SJSA1 (cell line): ENCODE data around the gene RNF214. TPM values are rescaled to one million over a fixed set of nuclear protein-coding genes. Genes with fewer than 3 reads are reported as not detected.
A peak's percentile ranks its signal among the peaks of the same experiment; 100 is the strongest.
"Not testable (repeated sequence)": the region's sequence is repeated elsewhere in the genome, so short reads cannot be mapped to it uniquely, and the experiment has no call there.

Experiments
- DNase-seq, 2 experiments: peaks; one replicate each; pipeline ENCODE4 v3.0.0-alpha.2; 2015 to 2020; ENCODE audit warnings: low spot score in 2 of 2, low read depth in 1 of 2
- H3K27ac ChIP-seq: fragments of 250-450 bp; sonication (Bioruptor Pico); 2 replicates; pipeline ENCODE4 v1.5.1; 2020; ENCODE audit warnings: mild to moderate bottlenecking, moderate library complexity
- H3K27me3 ChIP-seq: fragments of 250-450 bp; sonication (Bioruptor Pico); replicated peaks from 2 replicates; pipeline ENCODE4 v1.5.1; 2020; ENCODE audit warnings: mild to moderate bottlenecking, moderate library complexity
- H3K36me3 ChIP-seq: fragments of 250-450 bp; sonication (Bioruptor Pico); 2 replicates; pipeline ENCODE4 v1.5.1; 2020; ENCODE audit warnings: mild to moderate bottlenecking
- H3K4me1 ChIP-seq: fragments of 250-450 bp; sonication (Bioruptor Pico); replicated peaks from 2 replicates; pipeline ENCODE4 v1.6.1; 2021; ENCODE audit warnings: mild to moderate bottlenecking
- H3K4me3 ChIP-seq: fragments of 250-450 bp; sonication (Bioruptor Pico); 2 replicates; pipeline ENCODE4 v1.5.1; 2020; ENCODE audit warnings: mild to moderate bottlenecking
- H3K9me3 ChIP-seq: fragments of 250-450 bp; sonication (Bioruptor Pico); replicated peaks from 2 replicates; pipeline ENCODE4 v1.5.1; 2020; ENCODE audit warnings: mild to moderate bottlenecking
- total RNA-seq: library from RNA; depleted of rRNA; stranded (reverse); fragments of >200 nt; shearing (Covaris generic); gene quantifications from 2 replicates; pipeline ENCODE4 v1.2.3, GENCODE V29; 2014

Gene RNF214
- total RNA-seq, 1 experiment from 2014 or later = 5.0 TPM

DNA sequence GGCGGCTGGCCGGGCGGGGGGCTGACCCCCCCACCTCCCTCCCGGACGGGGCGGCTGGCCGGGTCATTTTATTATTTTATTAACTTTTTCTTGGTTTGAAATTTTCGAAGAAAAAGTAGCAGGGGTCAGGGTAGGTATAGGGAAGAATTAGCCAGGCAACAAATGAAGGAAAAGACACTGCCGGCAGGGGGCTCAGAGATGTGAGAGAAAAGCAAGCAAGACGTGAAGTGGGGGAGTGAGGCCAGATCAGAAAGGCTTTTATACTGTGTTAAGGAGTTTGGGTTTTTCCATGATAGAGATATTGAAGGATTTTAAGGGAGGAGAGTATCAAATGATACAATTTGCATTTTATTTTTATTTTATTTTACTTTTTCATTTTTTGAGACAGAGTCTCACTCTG is 19.0 kb downstream of the RNF214 start:
- H3K27me3 ChIP-seq = no peaks in the 10 kb centered on the region
- H3K36me3 ChIP-seq = 0 out of 2 replicates have a peak, but pooled peaks cover 2% of the 10 kb centered on the region
- no peaks in the 10 kb centered on the region for H3K9me3 ChIP-seq
- no peak for DNase-seq
- no peak overlapping the region for H3K4me3 ChIP-seq
- no peak overlapping the region for H3K27ac ChIP-seq
- peaks cover 2% of the 10 kb centered on the region for H3K4me1 ChIP-seq

DNA sequence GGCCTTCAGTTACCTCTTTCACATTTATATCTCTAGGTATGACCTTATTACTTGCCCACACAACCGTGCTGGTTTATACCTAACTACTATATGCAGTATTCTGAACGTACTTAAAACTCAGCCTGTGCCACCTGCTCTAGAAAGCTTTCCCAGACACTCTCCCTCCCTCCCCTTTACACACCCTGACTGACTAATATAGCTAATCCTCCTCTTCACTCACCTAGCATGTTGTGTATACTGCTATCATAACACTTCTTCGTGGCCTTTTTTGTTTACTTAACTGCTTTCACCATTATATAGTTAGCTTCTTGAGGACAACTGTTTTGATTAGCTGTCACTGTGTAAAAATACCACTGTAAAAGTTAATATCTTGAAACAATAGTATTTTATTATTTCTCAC is 23.5 kb downstream of the RNF214 start:
- no peak for DNase-seq
- H3K9me3 ChIP-seq = no peaks in the 10 kb centered on the region
- no peak overlapping the region for H3K27ac ChIP-seq
- no peak overlapping the region for H3K4me3 ChIP-seq
- no peaks in the 10 kb centered on the region for H3K36me3 ChIP-seq
- H3K27me3 ChIP-seq = no peaks in the 10 kb centered on the region
- peaks cover 21% of the 10 kb centered on the region for H3K4me1 ChIP-seq

DNA sequence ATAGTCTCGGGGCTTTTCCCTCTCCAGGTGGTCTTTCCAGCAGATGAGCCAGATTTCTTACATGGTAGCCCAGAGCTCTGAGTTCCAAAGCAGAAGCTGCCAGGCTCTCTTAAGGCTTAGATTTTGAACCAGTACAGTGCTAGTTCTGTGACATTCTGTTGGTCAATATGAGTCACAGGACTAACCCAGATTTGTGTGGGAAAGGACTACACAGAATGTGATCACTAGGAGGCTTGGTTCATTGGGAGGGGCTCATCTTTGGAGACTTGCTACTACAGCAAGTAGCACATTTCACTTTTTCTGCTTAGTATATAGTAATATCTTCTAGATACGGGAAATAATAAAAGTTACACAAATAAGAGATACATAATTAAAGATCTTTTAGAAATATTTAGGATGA is 24.1 kb downstream of the RNF214 start:
- no peak for DNase-seq
- Histone ChIP-seq H3K4me1 (peaks cover 21% of the 10 kb centered on the region), H3K9me3 (no peaks in the 10 kb centered on the region), H3K27ac (no peak overlapping the region), H3K27me3 (no peaks in the 10 kb centered on the region), H3K4me3 (no peak overlapping the region), H3K36me3 (no peaks in the 10 kb centered on the region)

DNA sequence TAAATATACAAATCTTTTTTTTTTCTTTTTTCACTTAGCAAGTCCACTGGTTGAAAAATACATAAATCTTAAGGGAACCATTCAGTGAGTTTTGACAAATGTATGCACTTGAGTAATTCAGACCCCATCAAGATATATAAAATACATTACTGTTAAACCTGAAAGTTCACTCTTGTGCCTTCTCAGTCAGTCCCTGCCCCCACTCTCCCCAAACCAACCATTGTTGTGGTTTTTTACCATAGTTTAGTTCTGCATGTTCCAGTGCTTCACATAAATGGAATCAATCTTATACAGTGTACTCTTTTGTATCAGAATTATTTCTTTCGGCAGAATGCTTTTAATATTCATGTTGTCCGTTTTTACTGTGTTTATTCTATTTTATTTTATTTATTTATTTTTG is 26.1 kb downstream of the RNF214 start:
- Histone ChIP-seq H3K36me3 (no peaks in the 10 kb centered on the region), H3K9me3 (no peaks in the 10 kb centered on the region), H3K4me3 (no peak overlapping the region), H3K27me3 (no peaks in the 10 kb centered on the region), H3K4me1 (peaks cover 21% of the 10 kb centered on the region), H3K27ac (peak overlapping the region; percentile 64; the same call in 1 of the 2 replicates)
- DNase-seq = no peak

DNA sequence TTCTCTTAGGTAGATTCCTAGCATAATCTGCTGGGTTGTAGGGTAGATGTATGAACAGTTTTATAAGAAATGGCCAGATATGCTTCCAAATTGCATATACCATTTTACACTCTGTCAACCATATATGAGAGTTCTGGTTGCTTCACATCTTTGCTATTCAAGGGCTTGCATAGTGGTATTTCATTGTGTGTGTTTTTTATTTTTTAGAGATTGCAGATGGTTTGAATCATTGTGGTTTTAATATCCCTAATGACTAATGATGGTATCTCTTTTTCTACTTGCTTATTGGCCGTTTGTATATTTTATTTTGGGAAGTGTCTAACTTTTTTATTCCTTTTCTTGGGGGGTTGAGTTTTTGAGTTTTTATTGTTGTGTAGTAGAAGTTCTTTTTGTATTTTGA is 26.9 kb downstream of the RNF214 start:
- H3K9me3 ChIP-seq = no peaks in the 10 kb centered on the region
- H3K27ac ChIP-seq = peak overlapping the region; percentile 64
- H3K36me3 ChIP-seq = no peaks in the 10 kb centered on the region
- H3K27me3 ChIP-seq = no peaks in the 10 kb centered on the region
- H3K4me3 ChIP-seq = no peak overlapping the region
- peak in 1 of 2 experiments; percentile 57 for DNase-seq
- peaks cover 21% of the 10 kb centered on the region for H3K4me1 ChIP-seq

DNA sequence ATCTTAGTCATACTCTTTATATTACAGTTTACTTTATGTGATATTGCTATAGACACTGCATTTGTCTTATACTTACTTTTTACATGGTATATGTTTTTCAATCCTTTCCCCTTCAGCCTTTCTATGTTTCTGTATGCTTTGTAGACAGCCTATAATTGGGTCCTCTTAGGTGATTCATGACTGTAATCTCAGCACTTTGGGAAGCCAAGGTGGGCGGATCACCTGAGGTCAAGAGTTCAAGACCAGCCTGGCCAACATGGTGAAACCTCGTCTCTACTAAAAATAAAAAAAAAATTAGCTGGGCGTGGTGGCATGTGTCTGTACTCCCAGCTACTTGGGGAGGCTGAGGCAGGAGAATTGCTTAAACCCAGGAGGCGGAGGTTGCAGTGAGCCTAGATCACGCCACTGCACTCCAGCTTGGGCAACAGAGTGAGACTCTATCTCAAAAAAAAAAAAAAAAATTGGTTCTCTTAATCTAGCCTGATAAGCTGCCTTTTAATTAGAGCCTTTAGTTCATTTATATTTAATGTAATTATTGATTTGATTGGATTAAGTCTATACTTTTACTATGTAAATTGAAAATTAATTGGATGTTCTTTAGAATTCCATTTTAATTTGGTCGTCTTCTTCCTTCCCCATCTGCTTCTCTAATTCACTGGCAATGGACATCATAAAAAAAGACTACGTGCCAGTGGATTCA is 32.3 kb downstream of the RNF214 start:
- H3K4me3 ChIP-seq, DNase-seq, H3K27me3 ChIP-seq, H3K9me3 ChIP-seq, H3K36me3 ChIP-seq, H3K27ac ChIP-seq, H3K4me1 ChIP-seq: not testable (repeated sequence)

DNA sequence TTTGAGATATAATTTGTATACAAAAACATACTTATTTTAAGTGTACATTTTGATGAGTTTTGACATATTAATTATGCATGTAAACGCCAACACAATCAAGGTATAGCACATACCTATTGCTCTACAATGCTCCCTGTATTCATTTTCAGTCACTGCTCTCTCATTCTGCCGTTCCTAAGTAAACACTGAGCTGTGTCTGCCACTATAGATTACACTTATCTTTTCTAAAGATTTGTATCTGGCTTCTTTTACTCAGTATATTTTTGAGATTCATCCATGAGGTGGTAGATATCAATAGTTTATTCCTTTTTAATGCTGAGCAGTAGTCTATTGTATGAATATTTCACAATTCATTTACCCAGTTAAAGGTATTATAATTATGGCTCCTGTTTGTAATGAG is 33.3 kb downstream of the RNF214 start:
- DNase-seq = no peak
- Histone ChIP-seq H3K27ac (no peak overlapping the region), H3K4me1 (peaks cover 3% of the 10 kb centered on the region; the same call in 1 of the 2 replicates), H3K4me3 (no peak overlapping the region), H3K27me3 (no peaks in the 10 kb centered on the region), H3K9me3 (no peaks in the 10 kb centered on the region), H3K36me3 (no peaks in the 10 kb centered on the region)

DNA sequence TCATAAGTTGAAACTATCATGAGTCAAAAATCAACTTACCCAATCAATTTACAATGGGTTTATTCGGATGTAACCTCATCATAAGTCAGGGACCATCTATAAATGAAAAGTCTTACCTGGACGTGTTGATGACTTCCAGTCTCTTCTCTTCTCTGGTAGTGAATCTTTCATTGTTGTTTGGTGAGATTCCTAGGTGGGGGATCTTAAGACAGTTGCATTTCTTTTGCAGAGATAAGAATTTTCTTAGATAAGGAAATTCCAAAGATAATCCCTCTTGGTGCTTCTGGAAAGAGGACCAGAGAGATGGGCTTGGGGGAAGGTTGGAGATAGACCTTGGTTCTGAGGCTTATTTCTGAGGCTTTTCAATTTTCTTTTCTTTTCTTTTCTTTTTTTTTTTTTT is 37.4 kb downstream of the RNF214 start:
- Histone ChIP-seq H3K27me3 (no peaks in the 10 kb centered on the region), H3K4me3 (no peak overlapping the region), H3K36me3 (no peaks in the 10 kb centered on the region), H3K27ac (no peak overlapping the region), H3K9me3 (no peaks in the 10 kb centered on the region), H3K4me1 (peaks cover 16% of the 10 kb centered on the region)
- no peak for DNase-seq

DNA sequence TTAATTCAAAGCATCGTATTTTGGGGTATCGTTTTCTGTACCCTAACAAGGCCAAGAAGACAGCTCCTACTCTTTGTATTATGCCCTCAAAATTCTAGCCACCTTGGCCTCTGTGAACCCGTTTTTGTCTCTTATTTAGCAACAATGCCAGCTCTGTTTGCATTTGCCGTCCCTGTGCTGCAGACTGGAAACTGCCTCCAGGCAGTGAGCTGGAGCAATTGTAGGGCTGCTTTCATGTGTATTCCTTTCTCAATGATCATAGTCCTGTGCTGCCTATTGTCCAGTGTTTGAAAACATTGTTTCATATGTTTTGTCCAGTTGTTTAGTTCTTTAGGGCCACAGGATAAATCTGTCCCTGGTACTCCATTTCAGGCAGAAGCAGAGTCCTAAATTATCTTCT is 38.7 kb downstream of the RNF214 start:
- Histone ChIP-seq H3K9me3 (no peaks in the 10 kb centered on the region), H3K27me3 (no peaks in the 10 kb centered on the region), H3K27ac (no peak overlapping the region), H3K36me3 (no peaks in the 10 kb centered on the region), H3K4me1 (peaks cover 29% of the 10 kb centered on the region), H3K4me3 (no peak overlapping the region)
- no peak for DNase-seq

DNA sequence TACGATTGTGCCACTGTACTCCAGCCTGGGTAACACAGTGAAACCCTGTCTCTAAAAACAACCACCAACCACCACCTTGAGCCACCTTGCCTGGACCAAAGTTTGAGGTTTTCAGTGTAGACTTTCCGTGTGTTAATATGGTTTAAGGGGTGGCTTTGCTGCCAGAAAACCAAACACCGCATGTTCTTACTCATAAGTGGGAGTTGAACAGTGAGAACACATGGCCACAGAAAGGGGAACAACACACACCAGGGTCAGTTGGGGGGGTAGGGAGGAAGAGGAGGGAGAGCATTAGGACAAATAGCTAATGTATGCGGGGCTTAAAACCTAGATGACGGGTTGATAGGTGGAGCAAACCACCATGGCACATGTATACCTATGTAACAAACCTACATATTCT is 39.7 kb downstream of the RNF214 start:
- H3K9me3 ChIP-seq, DNase-seq, H3K27ac ChIP-seq, H3K36me3 ChIP-seq, H3K27me3 ChIP-seq, H3K4me3 ChIP-seq: not testable (repeated sequence)
- peaks cover 32% of the 10 kb centered on the region for H3K4me1 ChIP-seq

DNA sequence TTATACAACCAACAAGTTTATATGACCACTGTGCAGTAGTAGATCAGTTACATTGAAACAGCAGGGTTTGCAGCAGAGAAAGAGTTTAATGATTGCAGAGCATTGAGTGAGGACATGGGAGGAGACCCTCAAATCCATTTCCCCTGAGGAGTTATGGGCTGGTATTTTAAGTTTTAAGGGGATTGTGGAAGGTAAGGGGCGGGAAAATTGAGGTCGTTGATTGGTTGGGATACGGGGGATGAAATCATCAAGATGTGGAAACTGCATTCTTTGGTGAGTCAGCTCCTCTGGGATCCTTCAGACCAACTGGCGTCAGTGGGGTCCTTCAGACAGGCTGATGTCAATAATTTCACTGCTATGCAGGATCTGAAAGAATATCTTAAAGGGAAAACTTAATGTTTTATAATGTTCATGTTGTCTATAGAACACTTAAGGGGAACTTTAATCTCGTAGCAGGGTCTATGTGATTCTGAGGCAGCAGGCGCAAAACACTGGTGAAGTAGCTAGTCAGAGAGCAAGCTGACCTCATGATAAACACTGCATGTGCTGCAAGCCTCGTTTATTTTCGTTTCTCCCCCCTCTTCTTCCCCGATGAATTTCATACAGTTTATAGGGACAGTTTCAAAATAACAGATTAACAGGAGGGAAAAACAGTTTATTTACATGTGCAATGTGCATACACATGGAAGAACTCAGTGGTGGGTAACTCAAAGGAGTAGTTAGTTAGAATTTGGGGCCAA is 41.2 kb downstream of the RNF214 start:
- H3K27ac ChIP-seq = peak overlapping the region; percentile 95
- DNase-seq = peak; percentile 82 to 89
- no peaks in the 10 kb centered on the region for H3K9me3 ChIP-seq
- 0 out of 2 replicates have a peak overlapping the region, but pooled peaks have one; percentile 6 for H3K4me3 ChIP-seq
- H3K4me1 ChIP-seq = peaks cover 29% of the 10 kb centered on the region
- H3K36me3 ChIP-seq = no peaks in the 10 kb centered on the region
- no peaks in the 10 kb centered on the region for H3K27me3 ChIP-seq

DNA sequence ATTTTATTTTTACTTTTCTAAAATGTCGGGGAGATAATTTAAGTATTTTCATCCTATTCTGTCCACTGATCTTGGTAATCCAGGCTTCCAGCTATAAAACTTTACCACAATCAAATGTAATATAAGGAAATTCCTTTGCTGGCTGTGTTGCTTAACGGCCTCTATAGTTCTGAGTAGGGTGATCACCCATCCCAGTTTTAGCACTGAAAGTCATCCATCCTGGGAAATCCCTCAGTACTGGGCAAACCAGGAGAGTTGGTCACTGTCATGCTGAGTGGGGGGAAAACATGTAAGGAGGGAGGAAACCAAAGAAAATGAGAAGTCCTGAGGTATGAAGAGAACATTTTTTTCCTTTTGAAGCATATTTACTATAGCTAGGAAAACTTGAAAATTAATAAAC is 45.9 kb downstream of the RNF214 start:
- Histone ChIP-seq H3K4me1 (peaks cover 54% of the 10 kb centered on the region), H3K27me3 (no peaks in the 10 kb centered on the region), H3K4me3 (no peak overlapping the region), H3K27ac (no peak overlapping the region), H3K9me3 (no peaks in the 10 kb centered on the region), H3K36me3 (peaks cover 10% of the 10 kb centered on the region)
- no peak for DNase-seq

DNA sequence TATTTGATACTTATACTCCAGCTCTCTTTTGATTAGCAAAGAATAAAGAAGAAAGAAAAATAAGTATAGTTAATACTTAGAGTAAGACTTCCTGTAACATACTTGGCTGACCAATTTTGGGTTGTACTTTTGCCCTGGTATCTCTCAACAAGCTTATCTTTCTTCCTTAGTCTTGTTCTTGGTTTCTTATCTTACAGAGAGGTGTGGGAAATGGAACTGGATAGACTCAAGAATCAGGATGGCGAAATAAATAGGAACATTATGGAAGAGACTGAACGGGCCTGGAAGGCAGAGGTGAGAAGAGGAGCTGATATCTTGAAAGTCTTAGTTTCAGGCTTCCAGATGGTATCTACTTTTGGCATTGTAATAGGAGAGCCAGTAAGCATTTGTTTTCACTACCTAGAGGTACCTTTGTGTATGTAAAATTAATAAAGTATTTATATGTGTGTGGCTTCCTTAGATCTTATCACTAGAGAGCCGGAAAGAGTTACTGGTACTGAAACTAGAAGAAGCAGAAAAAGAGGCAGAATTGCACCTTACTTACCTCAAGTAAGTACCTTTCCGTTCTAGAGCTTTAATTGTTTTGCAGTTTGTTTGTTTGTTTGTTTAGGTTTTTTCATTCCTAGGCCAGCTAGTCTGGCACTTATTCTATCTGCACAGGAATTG is 47.4 kb downstream of the RNF214 start:
- H3K4me1 ChIP-seq = peaks cover 42% of the 10 kb centered on the region
- no peaks in the 10 kb centered on the region for H3K9me3 ChIP-seq
- H3K27ac ChIP-seq = peak overlapping the region; percentile 63; the same call in 1 of the 2 replicates
- H3K36me3 ChIP-seq = peaks cover 10% of the 10 kb centered on the region
- no peak for DNase-seq
- no peaks in the 10 kb centered on the region for H3K27me3 ChIP-seq
- no peak overlapping the region for H3K4me3 ChIP-seq

DNA sequence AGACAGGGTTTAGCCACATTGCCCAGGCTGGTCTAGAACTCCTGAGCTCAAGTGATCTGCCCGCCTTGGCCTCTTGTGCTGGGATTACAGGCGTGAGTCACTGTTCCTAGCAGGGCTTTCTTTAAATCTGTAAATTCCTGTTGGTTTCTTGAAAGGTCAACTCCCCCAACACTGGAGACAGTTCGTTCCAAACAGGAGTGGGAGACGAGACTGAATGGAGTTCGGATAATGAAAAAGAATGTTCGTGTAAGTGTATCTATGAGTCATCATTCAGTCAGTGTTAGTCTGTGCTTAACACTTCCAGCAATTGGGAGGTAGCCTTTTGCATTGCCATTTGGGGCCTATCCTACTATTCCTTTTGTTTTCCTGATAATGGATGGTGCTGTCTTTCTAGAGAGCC is 48.7 kb downstream of the RNF214 start:
- no peaks in the 10 kb centered on the region for H3K9me3 ChIP-seq
- H3K4me1 ChIP-seq = peaks cover 30% of the 10 kb centered on the region
- no peaks in the 10 kb centered on the region for H3K27me3 ChIP-seq
- peak; percentile 82 to 89 for DNase-seq
- H3K27ac ChIP-seq = peak overlapping the region; percentile 66
- H3K36me3 ChIP-seq = peaks cover 12% of the 10 kb centered on the region
- H3K4me3 ChIP-seq = no peak overlapping the region
